ENCODE measurements around the gene PIGK.

Gene PIGK

DNA sequence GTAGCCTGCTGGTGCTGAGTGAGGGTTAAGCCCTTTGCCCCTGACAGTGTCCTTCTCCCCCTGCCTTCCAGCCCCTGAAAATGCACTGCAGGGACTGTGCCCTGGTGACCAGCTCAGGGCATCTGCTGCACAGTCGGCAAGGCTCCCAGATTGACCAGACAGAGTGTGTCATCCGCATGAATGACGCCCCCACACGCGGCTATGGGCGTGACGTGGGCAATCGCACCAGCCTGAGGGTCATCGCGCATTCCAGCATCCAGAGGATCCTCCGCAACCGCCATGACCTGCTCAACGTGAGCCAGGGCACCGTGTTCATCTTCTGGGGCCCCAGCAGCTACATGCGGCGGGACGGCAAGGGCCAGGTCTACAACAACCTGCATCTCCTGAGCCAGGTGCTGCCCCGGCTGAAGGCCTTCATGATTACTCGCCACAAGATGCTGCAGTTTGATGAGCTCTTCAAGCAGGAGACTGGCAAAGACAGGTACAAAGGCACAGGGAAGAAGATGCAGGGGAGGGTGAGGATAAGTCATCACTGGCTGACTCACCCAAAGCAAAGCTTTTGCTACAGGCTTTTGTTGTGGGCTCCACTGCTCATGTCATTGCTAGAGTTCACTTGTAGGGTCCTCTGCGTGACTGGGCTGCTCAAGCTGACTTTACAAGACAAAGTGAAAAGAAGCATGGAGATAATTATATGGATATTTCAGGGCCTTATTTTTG, 174.9 kb downstream of the PIGK start:
- Histone ChIP-seq H3K9ac (ENCODE audit: low read length) (no peak overlapping the region), H4K8ac (ENCODE audit: low read depth, low read length) (no peak overlapping the region), H2BK5ac (ENCODE audit: low read depth, low read length, poor library complexity) (no peak overlapping the region), H3K79me2 (ENCODE audit: control insufficient read depth, insufficient read depth, low read length, poor library complexity) (no peaks in the 10 kb centered on the region), H4K91ac (ENCODE audit: low read depth, low read length) (no peak overlapping the region), H4K12ac (ENCODE audit: low read depth, low read length) (no peak overlapping the region), H3K4me1 (ENCODE audit: control insufficient read depth in 1 of 2, insufficient read depth in 2 of 2, low read length in 2 of 2) (no peaks in the 10 kb centered on the region), H3K36me3 (ENCODE audit: control insufficient read depth in 1 of 2, insufficient read depth in 2 of 2, low read length in 2 of 2) (no peaks in the 10 kb centered on the region), H3K4ac (ENCODE audit: low read depth, low read length) (no peak overlapping the region), H2AFZ (ENCODE audit: insufficient read depth, low read length, poor library complexity) (no peak overlapping the region), H2BK12ac (ENCODE audit: low read length) (no peak overlapping the region), H3K4me3 (ENCODE audit: low read depth, low read length) (no peak overlapping the region), H2BK120ac (ENCODE audit: insufficient read depth, low read length, poor library complexity) (no peak overlapping the region), H3K79me1 (ENCODE audit: low read length) (no peaks in the 10 kb centered on the region), H3K23ac (ENCODE audit: low read length) (no peak overlapping the region), H3K27me3 (ENCODE audit: insufficient read depth, low read length) (no peaks in the 10 kb centered on the region), H3K18ac (ENCODE audit: low read length) (no peak overlapping the region), H3K27ac (ENCODE audit: low read depth, low read length) (no peak overlapping the region), H3K14ac (ENCODE audit: low read length) (no peak overlapping the region), H3K9me3 (ENCODE audit: insufficient read depth, low read depth, low read length) (no peaks in the 10 kb centered on the region), H2AK5ac (ENCODE audit: low read length) (no peak overlapping the region), H3K4me2 (ENCODE audit: low read length) (no peak overlapping the region)
- DNase-seq: no peak
- WGBS (ENCODE audit: extremely low coverage, insufficient coverage, insufficient read length): no CpG with 5 or more reads among the region's 20 CpGs

DNA sequence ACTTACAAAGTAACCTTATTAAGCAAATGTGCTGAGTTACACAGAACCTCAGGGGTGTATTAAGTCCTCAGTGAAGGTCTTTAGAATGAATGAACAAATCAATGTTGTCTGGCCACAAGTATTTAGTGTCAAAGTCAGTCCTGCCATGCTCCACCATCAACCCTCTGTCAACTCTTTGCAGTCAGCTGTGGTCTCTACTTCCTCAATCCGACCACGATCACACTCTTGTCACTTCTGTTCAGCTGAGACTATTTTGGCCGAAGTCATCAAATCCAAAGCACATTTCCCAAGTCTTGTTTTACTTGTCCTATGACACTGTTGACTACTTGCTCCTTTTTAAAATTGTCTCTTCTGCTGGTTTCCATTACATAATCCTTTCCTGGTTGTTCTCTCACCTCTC, 178.4 kb downstream of the PIGK start:
- Histone ChIP-seq H2AFZ (ENCODE audit: insufficient read depth, low read length, poor library complexity) (no peak overlapping the region), H3K79me1 (ENCODE audit: low read length) (no peaks in the 10 kb centered on the region), H3K27me3 (ENCODE audit: insufficient read depth, low read length) (no peaks in the 10 kb centered on the region), H4K12ac (ENCODE audit: low read depth, low read length) (no peak overlapping the region), H3K23ac (ENCODE audit: low read length) (no peak overlapping the region), H4K91ac (ENCODE audit: low read depth, low read length) (no peak overlapping the region), H3K4ac (ENCODE audit: low read depth, low read length) (no peak overlapping the region), H3K9me3 (ENCODE audit: insufficient read depth, low read depth, low read length) (no peaks in the 10 kb centered on the region), H2AK5ac (ENCODE audit: low read length) (no peak overlapping the region), H2BK5ac (ENCODE audit: low read depth, low read length, poor library complexity) (no peak overlapping the region), H3K36me3 (ENCODE audit: control insufficient read depth in 1 of 2, insufficient read depth in 2 of 2, low read length in 2 of 2) (no peaks in the 10 kb centered on the region), H2BK12ac (ENCODE audit: low read length) (no peak overlapping the region), H3K79me2 (ENCODE audit: control insufficient read depth, insufficient read depth, low read length, poor library complexity) (no peaks in the 10 kb centered on the region), H2BK120ac (ENCODE audit: insufficient read depth, low read length, poor library complexity) (no peak overlapping the region), H3K4me1 (ENCODE audit: control insufficient read depth in 1 of 2, insufficient read depth in 2 of 2, low read length in 2 of 2) (no peaks in the 10 kb centered on the region), H3K18ac (ENCODE audit: low read length) (no peak overlapping the region), H3K27ac (ENCODE audit: low read depth, low read length) (no peak overlapping the region), H3K9ac (ENCODE audit: low read length) (no peak overlapping the region), H3K4me3 (ENCODE audit: low read depth, low read length) (no peak overlapping the region), H4K8ac (ENCODE audit: low read depth, low read length) (no peak overlapping the region), H3K4me2 (ENCODE audit: low read length) (no peak overlapping the region), H3K14ac (ENCODE audit: low read length) (no peak overlapping the region)
- DNase-seq: no peak
- WGBS (ENCODE audit: extremely low coverage, insufficient coverage, insufficient read length): no CpG with 5 or more reads among the region's 3 CpGs

GRCh38 chr1:77039739-77040138, 179.5 kb downstream of the PIGK start:
- H2AFZ ChIP-seq (ENCODE audit: insufficient read depth, low read length, poor library complexity): no peak overlapping the region
- no peak overlapping the region for H4K91ac ChIP-seq (ENCODE audit: low read depth, low read length)
- H3K9me3 ChIP-seq (ENCODE audit: insufficient read depth, low read depth, low read length): no peaks in the 10 kb centered on the region
- WGBS (ENCODE audit: extremely low coverage, insufficient coverage, insufficient read length): no CpG with 5 or more reads among the region's 8 CpGs
- H3K79me2 ChIP-seq (ENCODE audit: control insufficient read depth, insufficient read depth, low read length, poor library complexity): no peaks in the 10 kb centered on the region
- H4K8ac ChIP-seq (ENCODE audit: low read depth, low read length): no peak overlapping the region
- no peaks in the 10 kb centered on the region for H3K79me1 ChIP-seq (ENCODE audit: low read length)
- H2BK12ac ChIP-seq (ENCODE audit: low read length): no peak overlapping the region
- H3K4me1 ChIP-seq (ENCODE audit: control insufficient read depth in 1 of 2, insufficient read depth in 2 of 2, low read length in 2 of 2): no peaks in the 10 kb centered on the region
- H3K18ac ChIP-seq (ENCODE audit: low read length): no peak overlapping the region
- H3K14ac ChIP-seq (ENCODE audit: low read length): no peak overlapping the region
- H3K36me3 ChIP-seq (ENCODE audit: control insufficient read depth in 1 of 2, insufficient read depth in 2 of 2, low read length in 2 of 2): no peaks in the 10 kb centered on the region
- H3K4me3 ChIP-seq (ENCODE audit: low read depth, low read length): no peak overlapping the region
- H3K27ac ChIP-seq (ENCODE audit: low read depth, low read length): no peak overlapping the region
- H2BK120ac ChIP-seq (ENCODE audit: insufficient read depth, low read length, poor library complexity): no peak overlapping the region
- H2BK5ac ChIP-seq (ENCODE audit: low read depth, low read length, poor library complexity): no peak overlapping the region
- no peak overlapping the region for H3K4me2 ChIP-seq (ENCODE audit: low read length)
- no peak overlapping the region for H4K12ac ChIP-seq (ENCODE audit: low read depth, low read length)
- H3K23ac ChIP-seq (ENCODE audit: low read length): no peak overlapping the region
- H3K27me3 ChIP-seq (ENCODE audit: insufficient read depth, low read length): no peaks in the 10 kb centered on the region
- H2AK5ac ChIP-seq (ENCODE audit: low read length): no peak overlapping the region
- peak; percentile 75 to 92 for DNase-seq
- no peak overlapping the region for H3K4ac ChIP-seq (ENCODE audit: low read depth, low read length)
- H3K9ac ChIP-seq (ENCODE audit: low read length): no peak overlapping the region

DNA sequence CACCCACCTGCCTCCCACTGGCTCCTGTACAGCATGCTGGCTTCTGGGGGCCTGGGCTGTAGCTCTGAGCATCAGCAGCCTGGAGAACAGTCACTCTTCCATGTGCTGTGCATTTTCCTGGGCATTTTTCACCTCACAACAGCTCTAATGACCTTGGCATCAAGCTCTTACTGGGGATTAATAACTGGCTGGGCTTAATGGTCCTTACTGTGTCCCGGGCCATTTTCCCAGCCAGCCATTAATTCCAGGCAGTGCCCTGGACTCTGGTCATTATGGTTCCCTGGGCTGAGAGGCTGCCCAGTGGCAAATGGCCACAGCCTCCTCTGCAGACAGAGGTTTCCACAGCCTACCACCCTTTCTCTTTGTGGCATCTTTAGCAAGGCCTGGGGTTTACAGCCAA, 180.1 kb downstream of the PIGK start:
- H3K4me2 ChIP-seq (ENCODE audit: low read length): no peak overlapping the region
- H3K79me1 ChIP-seq (ENCODE audit: low read length): no peaks in the 10 kb centered on the region
- H2BK120ac ChIP-seq (ENCODE audit: insufficient read depth, low read length, poor library complexity): no peak overlapping the region
- no peaks in the 10 kb centered on the region for H3K79me2 ChIP-seq (ENCODE audit: control insufficient read depth, insufficient read depth, low read length, poor library complexity)
- no peak overlapping the region for H4K91ac ChIP-seq (ENCODE audit: low read depth, low read length)
- WGBS (ENCODE audit: extremely low coverage, insufficient coverage, insufficient read length): no CpG with 5 or more reads among the region's 1 CpG
- no peak overlapping the region for H4K8ac ChIP-seq (ENCODE audit: low read depth, low read length)
- H3K18ac ChIP-seq (ENCODE audit: low read length): no peak overlapping the region
- no peak overlapping the region for H2AK5ac ChIP-seq (ENCODE audit: low read length)
- no peaks in the 10 kb centered on the region for H3K27me3 ChIP-seq (ENCODE audit: insufficient read depth, low read length)
- H3K4me1 ChIP-seq (ENCODE audit: control insufficient read depth in 1 of 2, insufficient read depth in 2 of 2, low read length in 2 of 2): no peaks in the 10 kb centered on the region
- H3K27ac ChIP-seq (ENCODE audit: low read depth, low read length): no peak overlapping the region
- no peak overlapping the region for H2BK12ac ChIP-seq (ENCODE audit: low read length)
- H3K36me3 ChIP-seq (ENCODE audit: control insufficient read depth in 1 of 2, insufficient read depth in 2 of 2, low read length in 2 of 2): no peaks in the 10 kb centered on the region
- H3K23ac ChIP-seq (ENCODE audit: low read length): no peak overlapping the region
- no peak overlapping the region for H3K14ac ChIP-seq (ENCODE audit: low read length)
- H3K4me3 ChIP-seq (ENCODE audit: low read depth, low read length): no peak overlapping the region
- no peaks in the 10 kb centered on the region for H3K9me3 ChIP-seq (ENCODE audit: insufficient read depth, low read depth, low read length)
- no peak overlapping the region for H2BK5ac ChIP-seq (ENCODE audit: low read depth, low read length, poor library complexity)
- H4K12ac ChIP-seq (ENCODE audit: low read depth, low read length): no peak overlapping the region
- no peak overlapping the region for H2AFZ ChIP-seq (ENCODE audit: insufficient read depth, low read length, poor library complexity)
- no peak overlapping the region for H3K4ac ChIP-seq (ENCODE audit: low read depth, low read length)
- DNase-seq: no peak
- no peak overlapping the region for H3K9ac ChIP-seq (ENCODE audit: low read length)

Data from trophoblast cell (in vitro differentiated cells and primary cell).